ENCODE results near the gene CFAP90. TPM values are rescaled to one million over a fixed set of nuclear protein-coding genes. Genes with fewer than 3 reads are reported as not detected.

CFAP90 gene
- total and polyA plus RNA-seq, 2 donors (not counting 3 experiments of a cell fraction or from before 2014, with no cell fraction given): 0.07 TPM; not detected in 1

DNA sequence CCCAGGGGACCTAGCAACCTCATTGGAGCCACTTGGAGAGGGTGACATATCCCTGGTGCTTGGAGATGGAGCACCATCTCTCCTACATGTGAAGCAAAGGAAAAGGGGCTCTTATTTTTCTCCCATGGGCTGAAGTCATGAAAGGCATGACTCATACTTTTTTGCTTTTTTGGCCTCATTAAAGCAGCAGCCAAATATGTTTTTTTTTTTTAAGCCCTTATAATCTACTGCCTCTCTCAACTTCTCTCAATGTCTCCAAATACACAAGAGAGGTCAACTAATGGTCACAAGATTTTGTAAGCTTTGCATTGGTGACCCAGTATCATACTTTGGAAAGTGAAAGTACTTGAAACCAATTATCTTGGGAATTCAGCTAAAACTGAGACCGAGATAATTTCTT is 1.6 kb upstream of the CFAP90 start:
- Histone ChIP-seq H3K27me3 (ENCODE audit: control insufficient read depth in 2 of 2, insufficient read depth in 2 of 2, low read length in 2 of 2) (peaks cover 19 to 22% of the 10 kb centered on the region in 2 experiments), H3K36me3 (ENCODE audit: control insufficient read depth in 2 of 2, extremely low read depth in 1 of 2, insufficient read depth in 2 of 2, low read length in 2 of 2) (no peaks in the 10 kb centered on the region), H3K4me3 (replicated peaks in 1 of 3; ENCODE audit: insufficient read depth in 1 of 3, low read depth in 1 of 3, low read length in 3 of 3) (no peak overlapping the region), H3K4me2 (ENCODE audit: insufficient read depth, low read length) (no peak overlapping the region), H3K9me1 (replicated peaks; ENCODE audit: control insufficient read depth, extremely low read depth, insufficient read depth, low read length) (no peaks in the 10 kb centered on the region), H3K4me1 (ENCODE audit: control insufficient read depth, extremely low read depth, insufficient read depth, low read length) (no peaks in the 10 kb centered on the region), H4K20me1 (replicated peaks; ENCODE audit: control insufficient read depth, extremely low read depth, insufficient read depth, low read length) (no peaks in the 10 kb centered on the region), H3K9me3 (replicated peaks; ENCODE audit: control insufficient read depth, insufficient read depth, low read length) (no peaks in the 10 kb centered on the region), H3K79me2 (ENCODE audit: control insufficient read depth, insufficient read depth, low read length) (no peaks in the 10 kb centered on the region), H2AFZ (ENCODE audit: low read depth, low read length) (no peak overlapping the region), H3K27ac (ENCODE audit: insufficient read depth, low read depth, low read length) (no peak overlapping the region), H3K9ac (replicated peaks; ENCODE audit: extremely low read depth, insufficient read depth, low read length) (no peak overlapping the region)
- dilution Hi-C loops (cut with MboI; ENCODE audit: extremely low pct_ligation_motif_present, low sequenced_read_pairs) (no loop called here), intact Hi-C loops (cut with micrococcal nuclease) (loop anchor here (10.0 kb wide), 1 partner anchor 1088 kb away; no protein-coding TSS in a partner anchor)
- no peak for TF ChIP-seq EZH2 (IDR thresholded peaks at IDR 0.05; ENCODE audit: borderline replicate concordance, low read depth, low read length, severe bottlenecking)
- TF ChIP-seq, protein P1, sequence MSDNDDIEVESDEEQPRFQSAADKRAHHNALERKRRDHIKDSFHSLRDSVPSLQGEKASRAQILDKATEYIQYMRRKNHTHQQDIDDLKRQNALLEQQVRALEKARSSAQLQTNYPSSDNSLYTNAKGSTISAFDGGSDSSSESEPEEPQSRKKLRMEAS (IDR thresholded peaks at IDR 0.05; ENCODE audit: insufficient read depth, insufficient read length): no peak
- no peak for TF ChIP-seq GATA2 (IDR thresholded peaks at IDR 0.05; ENCODE audit: insufficient read depth, insufficient read length, low read depth, low read length)
- TF ChIP-seq MYC (IDR thresholded peaks at IDR 0.05; ENCODE audit: low read depth, low read length): no peak
- ChIA-PET POLR2A (no interaction called here), CTCF (no interaction called here)
- DNase-seq (ENCODE audit: low read depth, low spot score) (no peak), FAIRE-seq (no peak)
- no TSS peak for BruUV-seq (replicated peaks)

DNA sequence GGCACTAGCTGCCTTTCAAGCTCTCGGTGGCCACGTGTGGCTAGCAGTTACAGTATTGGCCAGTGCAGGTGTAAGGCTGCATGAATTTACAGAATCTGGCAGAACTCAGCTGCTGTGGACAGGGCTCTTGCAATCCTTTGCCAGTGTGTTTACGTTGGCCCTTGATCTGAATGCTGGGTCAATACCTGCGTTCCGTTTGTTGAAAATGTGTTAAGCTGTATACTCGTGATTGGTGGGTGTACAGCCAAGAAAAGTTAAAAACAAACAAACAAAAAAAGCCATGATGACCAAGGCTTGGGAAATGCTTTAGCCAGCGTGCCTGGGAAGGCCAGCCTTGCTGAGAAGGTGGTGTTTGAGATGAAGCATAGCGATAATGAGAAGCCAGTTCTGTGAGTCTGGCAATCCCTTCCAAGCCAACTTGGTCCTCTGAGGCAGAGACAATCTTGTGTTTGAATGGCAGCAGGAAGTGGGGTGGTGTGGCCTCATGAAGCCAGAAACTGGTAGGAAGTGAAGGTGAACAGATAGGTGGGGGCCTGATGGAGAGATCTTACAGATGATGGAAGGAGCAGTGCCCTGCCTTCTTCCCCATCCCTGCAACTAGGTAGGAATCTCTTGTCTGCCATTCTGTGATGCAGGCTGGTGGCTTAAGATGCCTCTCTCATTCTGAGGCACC is 820 bp upstream of the CFAP90 start:
- Histone ChIP-seq H3K27me3 (ENCODE audit: control insufficient read depth in 2 of 2, insufficient read depth in 2 of 2, low read length in 2 of 2) (peaks cover 21 to 22% of the 10 kb centered on the region in 2 experiments), H3K9me1 (replicated peaks; ENCODE audit: control insufficient read depth, extremely low read depth, insufficient read depth, low read length) (no peaks in the 10 kb centered on the region), H3K4me3 (replicated peaks in 1 of 3; ENCODE audit: insufficient read depth in 1 of 3, low read depth in 1 of 3, low read length in 3 of 3) (no peak overlapping the region), H3K4me2 (ENCODE audit: insufficient read depth, low read length) (no peak overlapping the region), H3K9me3 (replicated peaks; ENCODE audit: control insufficient read depth, insufficient read depth, low read length) (no peaks in the 10 kb centered on the region), H3K27ac (ENCODE audit: insufficient read depth, low read depth, low read length) (no peak overlapping the region), H2AFZ (ENCODE audit: low read depth, low read length) (no peak overlapping the region), H3K36me3 (ENCODE audit: control insufficient read depth in 2 of 2, extremely low read depth in 1 of 2, insufficient read depth in 2 of 2, low read length in 2 of 2) (no peaks in the 10 kb centered on the region), H3K79me2 (ENCODE audit: control insufficient read depth, insufficient read depth, low read length) (no peaks in the 10 kb centered on the region), H4K20me1 (replicated peaks; ENCODE audit: control insufficient read depth, extremely low read depth, insufficient read depth, low read length) (no peaks in the 10 kb centered on the region), H3K4me1 (ENCODE audit: control insufficient read depth, extremely low read depth, insufficient read depth, low read length) (no peaks in the 10 kb centered on the region), H3K9ac (replicated peaks; ENCODE audit: extremely low read depth, insufficient read depth, low read length) (no peak overlapping the region)
- intact Hi-C loops (cut with micrococcal nuclease) (loop anchor here (10.0 kb wide), 1 partner anchor 1087 kb away; no protein-coding TSS in a partner anchor), dilution Hi-C loops (cut with MboI; ENCODE audit: extremely low pct_ligation_motif_present, low sequenced_read_pairs) (no loop called here)
- DNase-seq (ENCODE audit: low read depth, low spot score) (no peak), FAIRE-seq (no peak)
- CTCF ChIA-PET: interaction anchor here (1.0 to 1.8 kb wide), 2 partner anchors 8 to 15 kb away, joined by 3 to 9 read pairs; no protein-coding TSS in a partner anchor
- POLR2A ChIA-PET: no interaction called here
- TF ChIP-seq POLR2A (IDR thresholded peaks at IDR 0.05; ENCODE audit: low read depth, low read length) (no peak), EZH2 (IDR thresholded peaks at IDR 0.05; ENCODE audit: borderline replicate concordance, low read depth, low read length, severe bottlenecking) (no peak), MYC (IDR thresholded peaks at IDR 0.05; ENCODE audit: low read depth, low read length) (no peak)
- TF ChIP-seq, protein P1 (IDR thresholded peaks at IDR 0.05; ENCODE audit: insufficient read depth, insufficient read length): no peak
- TF ChIP-seq, protein P2, sequence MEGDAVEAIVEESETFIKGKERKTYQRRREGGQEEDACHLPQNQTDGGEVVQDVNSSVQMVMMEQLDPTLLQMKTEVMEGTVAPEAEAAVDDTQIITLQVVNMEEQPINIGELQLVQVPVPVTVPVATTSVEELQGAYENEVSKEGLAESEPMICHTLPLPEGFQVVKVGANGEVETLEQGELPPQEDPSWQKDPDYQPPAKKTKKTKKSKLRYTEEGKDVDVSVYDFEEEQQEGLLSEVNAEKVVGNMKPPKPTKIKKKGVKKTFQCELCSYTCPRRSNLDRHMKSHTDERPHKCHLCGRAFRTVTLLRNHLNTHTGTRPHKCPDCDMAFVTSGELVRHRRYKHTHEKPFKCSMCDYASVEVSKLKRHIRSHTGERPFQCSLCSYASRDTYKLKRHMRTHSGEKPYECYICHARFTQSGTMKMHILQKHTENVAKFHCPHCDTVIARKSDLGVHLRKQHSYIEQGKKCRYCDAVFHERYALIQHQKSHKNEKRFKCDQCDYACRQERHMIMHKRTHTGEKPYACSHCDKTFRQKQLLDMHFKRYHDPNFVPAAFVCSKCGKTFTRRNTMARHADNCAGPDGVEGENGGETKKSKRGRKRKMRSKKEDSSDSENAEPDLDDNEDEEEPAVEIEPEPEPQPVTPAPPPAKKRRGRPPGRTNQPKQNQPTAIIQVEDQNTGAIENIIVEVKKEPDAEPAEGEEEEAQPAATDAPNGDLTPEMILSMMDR (IDR thresholded peaks at IDR 0.05; ENCODE audit: extremely low read depth in 1 of 2, insufficient read depth in 1 of 2, low read depth in 1 of 2, low read length in 2 of 2): no peak
- no TSS peak for BruUV-seq (replicated peaks)

Data from endothelial cell of umbilical vein (primary cell).